WTC11 (cell line): ENCODE data around the gene KAT2B.

Experiments used
- ATF2 ChIP-seq: sonication (generic); formaldehyde crosslinking; IDR thresholded peaks from 2 replicates; pipeline ENCODE4 v1.8.1; 2022; ENCODE audit warnings: low read depth, missing genetic modification reagents, borderline replicate concordance
- ATF3 ChIP-seq: sonication (generic); formaldehyde crosslinking; conservative IDR thresholded peaks from 2 replicates; pipeline ENCODE4 v1.8.1; 2022; ENCODE audit warnings: mild to moderate bottlenecking, missing genetic modification reagents
- CTCF ChIP-seq: fragments of 200-600 bp; IDR thresholded peaks from 2 replicates; pipeline ENCODE4 v1.8.0; 2022; ENCODE audit warnings: antibody characterized with exemption
- IRF2 ChIP-seq: sonication (generic); formaldehyde crosslinking; IDR thresholded peaks from 2 replicates; pipeline ENCODE4 v1.8.0; 2022; ENCODE audit warnings: low read depth, missing genetic modification reagents, borderline replicate concordance
- MYBL2 ChIP-seq: sonication (generic); formaldehyde crosslinking; IDR thresholded peaks from 2 replicates; pipeline ENCODE4 v1.8.1; 2023; ENCODE audit warnings: mild to moderate bottlenecking, moderate library complexity, missing genetic modification reagents
- TEAD1 ChIP-seq: sonication (generic); formaldehyde crosslinking; IDR thresholded peaks from 2 replicates; pipeline ENCODE4 v1.8.0; 2022; ENCODE audit warnings: mild to moderate bottlenecking, missing genetic modification reagents
- ZNF232 ChIP-seq: sonication (generic); formaldehyde crosslinking; IDR thresholded peaks from 2 replicates; pipeline ENCODE4 v1.8.0; 2022; ENCODE audit warnings: mild to moderate bottlenecking, missing genetic modification reagents
- ZNF532 ChIP-seq: fragments of 250-450 bp; sonication (Bioruptor Pico); IDR thresholded peaks from 2 replicates; pipeline ENCODE4 v1.9.0; 2021; ENCODE audit warnings: mild to moderate bottlenecking, borderline replicate concordance

- TF ChIP-seq ATF2 (CRISPR knock-in tag) = no peak
- no peak for TF ChIP-seq CTCF
- no peak for TF ChIP-seq ZNF532
- no peak for TF ChIP-seq ZNF232
- no peak for TF ChIP-seq TEAD1 (CRISPR knock-in tag)
- TF ChIP-seq MYBL2 = no peak
- no peak for TF ChIP-seq IRF2 (CRISPR knock-in tag)
- no peak for TF ChIP-seq ATF3 (CRISPR knock-in tag)
These were observed 56.8 kb downstream of the KAT2B start for GRCh38 chr3:20097015-20097414.
